Fibroblast of the aortic adventitia (primary cell): Measurements from ENCODE around the gene PRKAG2. TPM values are rescaled to one million over a fixed set of nuclear protein-coding genes. Genes with fewer than 3 reads are reported as not detected.

ENCODE experiments used
- DNase-seq: peaks from one replicate; pipeline ENCODE4 v3.0.0-alpha.2; 2010; ENCODE audit warnings: low read depth
- H3K4me3 ChIP-seq: 2 replicates; pipeline ENCODE4 v1.5.1; 2011; ENCODE audit warnings: low read depth, mild to moderate bottlenecking, control low read depth, low read length, moderate library complexity
- CTCF ChIP-seq: IDR thresholded peaks from 2 replicates; pipeline ENCODE4 v1.5.1; 2011; ENCODE audit warnings: mild to moderate bottlenecking, low read length, control low read depth, inconsistent platforms; ENCODE audit not compliant: insufficient read depth
- total RNA-seq: library from RNA; depleted of rRNA; stranded (reverse); fragments of >200 nt; gene quantifications from 2 replicates; pipeline ENCODE4 v1.2.3, GENCODE V29; 2012; ENCODE audit warnings: low replicate concordance

The PRKAG2 gene
- total RNA-seq, 1 donor: 10.0 TPM

DNA sequence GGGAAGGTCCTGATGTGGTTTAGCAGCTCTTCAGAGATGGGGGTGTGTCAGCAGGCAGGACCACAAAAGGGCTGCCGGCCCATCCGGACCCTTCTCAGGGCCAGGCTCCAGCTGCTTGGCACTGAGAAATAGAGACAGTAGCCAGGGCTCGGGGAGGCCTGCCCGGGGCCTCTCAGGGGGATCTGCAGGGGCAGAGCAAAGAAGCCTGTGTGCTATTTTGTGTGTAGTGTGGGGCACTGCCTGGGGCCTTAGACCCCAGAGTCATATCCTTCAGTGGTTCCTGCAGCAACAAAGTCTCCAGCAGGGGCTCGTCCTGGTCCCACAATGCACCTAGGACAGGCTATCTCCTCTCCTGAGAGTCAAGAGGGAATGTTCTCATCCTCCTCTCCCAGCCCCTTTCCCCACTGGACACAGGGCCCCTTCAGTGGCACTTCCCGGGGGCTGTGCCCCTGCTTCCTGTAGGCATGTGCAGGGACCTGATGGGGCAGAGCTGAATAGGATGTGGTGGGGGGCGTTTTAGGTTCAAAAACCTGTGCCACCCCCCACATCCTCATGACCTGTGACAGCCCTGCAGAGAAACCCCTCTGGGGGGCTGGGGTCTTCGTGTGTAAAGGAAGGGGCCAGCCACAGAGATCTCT lies 197.7 kb downstream of the PRKAG2 start:
- TF ChIP-seq CTCF: no peak
- no peak overlapping the region for H3K4me3 ChIP-seq
- no peak for DNase-seq

GRCh38 chr7:151678227-151678604 lies 198.7 kb downstream of the PRKAG2 start:
- no peak for DNase-seq
- H3K4me3 ChIP-seq: no peak overlapping the region
- no peak for TF ChIP-seq CTCF

GRCh38 chr7:151677581-151678226 lies 199.2 kb downstream of the PRKAG2 start:
- H3K4me3 ChIP-seq: no peak overlapping the region
- no peak for TF ChIP-seq CTCF
- no peak for DNase-seq

GRCh38 chr7:151676759-151677158 lies 200.2 kb downstream of the PRKAG2 start:
- no peak for TF ChIP-seq CTCF
- no peak for DNase-seq
- H3K4me3 ChIP-seq: no peak overlapping the region

DNA sequence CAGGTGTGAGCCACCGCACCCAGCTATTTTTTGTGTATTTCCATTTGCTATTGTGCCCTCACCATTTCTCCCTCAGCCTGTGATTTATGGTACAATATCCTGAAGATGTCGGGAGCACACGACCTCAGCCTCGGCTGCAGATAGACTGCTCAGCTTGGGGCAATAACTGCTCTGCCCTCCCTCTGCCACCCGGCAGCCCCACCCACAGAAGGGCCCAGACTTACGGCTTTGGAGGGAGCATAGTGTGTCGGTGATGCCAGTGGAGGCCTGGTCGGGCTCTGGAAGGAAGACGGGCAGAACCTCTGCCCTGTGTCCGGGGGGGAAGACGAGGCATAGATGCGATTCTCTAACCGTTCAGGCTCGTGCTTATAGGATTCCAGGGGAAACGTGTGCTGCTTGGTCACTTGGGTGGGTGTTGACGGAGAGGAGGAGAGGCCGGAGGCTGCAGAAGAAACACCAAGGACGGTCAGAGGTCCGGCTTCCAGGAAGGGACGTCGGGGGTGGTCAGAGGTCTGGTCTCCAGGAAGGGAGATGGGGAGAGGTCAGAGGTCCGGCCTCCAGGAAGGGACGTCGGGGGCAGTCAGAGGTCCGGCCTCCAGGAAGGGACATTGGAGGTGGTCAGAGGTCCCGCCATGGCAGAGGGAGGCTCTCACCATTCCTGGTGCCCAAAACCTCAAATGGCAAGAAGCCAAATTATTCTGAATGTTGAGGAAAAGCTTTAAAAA lies 201.6 kb downstream of the PRKAG2 start:
- no peak for DNase-seq
- no peak for TF ChIP-seq CTCF
- H3K4me3 ChIP-seq: no peak overlapping the region

DNA sequence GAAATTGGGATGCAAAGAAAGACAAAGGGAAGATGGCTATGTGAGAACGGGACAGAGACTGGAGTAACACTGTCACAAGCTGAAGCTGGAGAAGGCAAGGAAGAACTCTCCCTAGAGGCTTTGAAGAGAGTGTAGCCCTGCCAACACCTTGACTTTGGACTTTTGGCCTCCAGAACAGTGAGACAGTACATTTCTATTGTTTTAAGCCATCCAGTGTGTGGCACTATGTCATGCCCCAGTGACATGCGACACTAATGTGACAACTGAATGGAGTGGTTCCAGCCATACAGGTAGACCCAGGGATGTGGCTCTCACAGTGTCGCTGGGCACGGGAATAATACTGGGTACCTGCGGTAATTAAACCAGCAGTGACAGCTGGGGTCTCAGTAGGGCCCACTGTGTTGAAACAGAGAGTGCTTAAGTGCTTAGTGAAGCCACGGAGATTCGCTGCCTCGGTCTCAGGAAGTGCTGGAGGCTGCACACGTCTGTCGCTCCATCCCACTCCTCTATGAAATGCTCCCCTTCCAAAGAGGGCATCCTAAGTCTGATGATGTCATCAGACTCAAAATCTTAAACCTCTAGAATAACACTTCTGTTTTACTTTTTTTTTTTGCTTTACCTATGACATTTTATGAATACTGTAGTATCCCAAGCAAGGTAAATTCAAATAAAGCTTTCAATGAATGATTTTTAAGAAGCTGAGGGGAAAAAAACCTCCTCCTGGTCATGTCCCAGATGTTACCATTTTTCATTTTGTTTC lies 202.6 kb downstream of the PRKAG2 start:
- no peak for TF ChIP-seq CTCF
- H3K4me3 ChIP-seq: no peak overlapping the region
- no peak for DNase-seq
